Measurements from ENCODE around the gene ZNF668.
A peak's percentile ranks its signal among the peaks of the same experiment; 100 is the strongest.

The ZNF668 gene

DNA sequence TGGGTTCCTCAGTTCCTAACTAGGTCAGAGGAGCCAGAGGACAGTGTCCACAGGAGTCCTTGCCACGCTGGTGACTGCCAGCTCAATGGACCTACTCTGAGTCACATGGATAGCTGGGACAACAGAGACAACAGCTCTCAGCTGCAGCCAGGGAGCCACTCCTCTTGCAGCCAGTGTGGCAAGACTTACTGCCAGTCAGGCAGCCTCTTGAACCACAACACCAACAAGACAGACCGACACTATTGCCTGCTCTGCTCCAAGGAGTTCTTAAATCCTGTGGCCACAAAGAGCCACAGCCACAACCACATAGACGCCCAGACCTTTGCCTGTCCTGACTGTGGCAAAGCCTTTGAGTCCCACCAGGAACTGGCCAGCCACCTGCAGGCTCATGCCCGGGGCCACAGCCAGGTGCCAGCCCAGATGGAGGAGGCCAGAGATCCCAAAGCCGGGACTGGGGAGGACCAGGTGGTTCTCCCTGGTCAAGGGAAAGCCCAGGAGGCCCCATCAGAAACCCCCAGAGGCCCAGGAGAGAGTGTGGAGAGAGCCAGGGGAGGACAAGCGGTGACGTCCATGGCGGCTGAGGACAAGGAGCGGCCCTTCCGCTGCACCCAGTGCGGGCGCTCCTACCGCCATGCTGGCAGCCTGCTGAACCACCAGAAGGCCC, 6.8 kb upstream of the ZNF668 start:
- no peak for DNase-seq

GRCh38 chr16:31080035-31080629, 6.1 kb upstream of the ZNF668 start:
- DNase-seq = no peak

DNA sequence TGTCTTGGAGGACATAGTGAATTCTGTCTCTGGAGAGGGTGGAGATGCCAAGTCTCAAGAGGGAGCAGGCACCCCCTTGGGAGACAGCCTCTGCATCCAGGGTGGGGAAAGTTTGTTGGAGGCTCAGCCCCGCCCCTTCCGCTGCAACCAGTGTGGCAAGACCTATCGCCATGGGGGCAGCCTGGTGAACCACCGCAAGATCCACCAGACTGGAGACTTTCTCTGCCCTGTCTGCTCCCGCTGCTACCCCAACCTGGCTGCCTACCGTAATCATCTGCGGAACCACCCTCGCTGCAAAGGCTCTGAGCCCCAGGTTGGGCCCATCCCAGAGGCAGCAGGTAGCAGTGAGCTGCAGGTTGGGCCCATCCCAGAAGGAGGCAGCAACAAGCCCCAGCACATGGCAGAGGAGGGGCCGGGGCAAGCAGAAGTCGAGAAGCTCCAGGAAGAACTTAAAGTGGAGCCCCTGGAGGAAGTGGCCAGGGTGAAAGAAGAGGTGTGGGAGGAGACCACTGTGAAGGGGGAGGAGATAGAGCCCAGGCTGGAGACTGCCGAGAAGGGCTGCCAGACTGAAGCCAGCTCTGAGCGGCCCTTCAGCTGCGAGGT, 5.4 kb upstream of the ZNF668 start:
- DNase-seq = no peak

- DNase-seq = no peak
Measured at GRCh38 chr16:31078597-31079341, 4.7 kb upstream of the ZNF668 start.

DNA sequence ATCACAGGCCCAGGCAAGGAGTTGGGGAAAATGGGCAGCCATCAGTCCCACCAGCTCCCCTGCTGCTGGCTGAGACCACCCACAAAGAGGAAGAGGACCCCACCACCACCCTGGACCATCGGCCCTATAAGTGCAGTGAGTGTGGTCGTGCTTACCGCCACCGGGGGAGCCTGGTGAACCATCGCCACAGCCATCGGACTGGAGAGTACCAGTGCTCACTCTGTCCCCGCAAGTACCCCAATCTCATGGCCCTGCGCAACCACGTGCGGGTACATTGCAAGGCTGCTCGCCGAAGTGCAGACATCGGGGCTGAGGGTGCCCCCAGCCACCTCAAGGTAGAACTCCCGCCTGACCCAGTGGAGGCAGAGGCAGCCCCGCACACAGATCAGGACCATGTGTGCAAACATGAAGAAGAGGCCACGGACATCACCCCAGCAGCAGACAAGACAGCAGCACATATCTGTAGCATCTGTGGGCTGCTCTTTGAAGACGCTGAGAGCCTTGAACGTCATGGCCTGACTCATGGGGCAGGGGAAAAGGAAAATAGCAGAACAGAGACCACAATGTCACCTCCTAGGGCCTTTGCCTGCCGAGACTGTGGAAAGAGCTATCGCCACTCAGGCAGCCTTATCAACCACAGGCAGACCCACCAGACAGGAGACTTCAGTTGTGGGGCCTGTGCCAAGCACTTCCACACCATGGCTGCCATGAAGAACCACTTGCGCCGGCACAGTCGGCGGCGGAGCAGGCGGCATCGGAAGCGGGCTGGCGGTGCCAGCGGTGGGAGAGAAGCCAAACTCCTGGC, 3.8 kb upstream of the ZNF668 start:
- DNase-seq = no peak

DNA sequence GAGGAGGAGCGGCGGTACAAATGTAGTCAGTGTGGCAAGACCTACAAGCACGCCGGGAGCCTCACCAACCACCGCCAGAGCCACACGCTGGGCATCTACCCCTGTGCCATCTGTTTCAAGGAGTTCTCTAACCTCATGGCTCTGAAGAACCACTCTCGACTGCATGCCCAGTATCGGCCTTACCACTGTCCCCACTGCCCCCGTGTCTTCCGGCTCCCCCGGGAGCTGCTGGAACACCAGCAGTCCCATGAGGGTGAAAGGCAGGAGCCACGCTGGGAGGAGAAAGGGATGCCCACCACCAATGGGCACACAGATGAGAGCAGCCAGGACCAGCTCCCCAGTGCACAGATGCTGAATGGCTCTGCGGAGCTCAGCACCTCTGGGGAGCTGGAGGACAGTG, 3.0 kb upstream of the ZNF668 start:
- no peak for DNase-seq

- no peak for DNase-seq
Measured at GRCh38 chr16:31076319-31076718, 2.3 kb upstream of the ZNF668 start.

DNA sequence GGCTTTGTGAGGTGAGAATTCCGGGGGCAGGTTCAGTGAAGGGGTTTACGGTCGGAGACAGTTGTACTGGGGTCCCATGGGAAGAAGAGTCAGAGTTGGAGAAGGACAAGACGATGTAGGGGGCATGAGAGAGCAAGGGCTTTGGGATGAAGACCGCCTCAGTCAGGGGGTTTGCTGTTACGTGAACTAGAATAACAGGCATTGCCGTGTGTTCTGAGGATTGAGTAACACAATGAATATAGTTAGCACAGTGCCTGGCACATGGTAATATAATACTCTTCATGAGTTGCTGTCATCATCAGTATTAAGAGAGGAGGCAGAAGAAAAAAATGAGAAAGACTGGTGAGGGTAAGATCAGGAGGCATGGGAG, 759 bp upstream of the ZNF668 start:
- DNase-seq = no peak

GRCh38 chr16:31073142-31073969, 684 bp downstream of the ZNF668 start:
- peak; percentile 87 for DNase-seq

GRCh38 chr16:31072540-31073141, 1.4 kb downstream of the ZNF668 start:
- peak; percentile 37 for DNase-seq

GRCh38 chr16:31071861-31072260, 2.2 kb downstream of the ZNF668 start:
- DNase-seq = no peak

- no peak for DNase-seq
Measured at GRCh38 chr16:31067342-31067741, 6.7 kb downstream of the ZNF668 start.

DNA sequence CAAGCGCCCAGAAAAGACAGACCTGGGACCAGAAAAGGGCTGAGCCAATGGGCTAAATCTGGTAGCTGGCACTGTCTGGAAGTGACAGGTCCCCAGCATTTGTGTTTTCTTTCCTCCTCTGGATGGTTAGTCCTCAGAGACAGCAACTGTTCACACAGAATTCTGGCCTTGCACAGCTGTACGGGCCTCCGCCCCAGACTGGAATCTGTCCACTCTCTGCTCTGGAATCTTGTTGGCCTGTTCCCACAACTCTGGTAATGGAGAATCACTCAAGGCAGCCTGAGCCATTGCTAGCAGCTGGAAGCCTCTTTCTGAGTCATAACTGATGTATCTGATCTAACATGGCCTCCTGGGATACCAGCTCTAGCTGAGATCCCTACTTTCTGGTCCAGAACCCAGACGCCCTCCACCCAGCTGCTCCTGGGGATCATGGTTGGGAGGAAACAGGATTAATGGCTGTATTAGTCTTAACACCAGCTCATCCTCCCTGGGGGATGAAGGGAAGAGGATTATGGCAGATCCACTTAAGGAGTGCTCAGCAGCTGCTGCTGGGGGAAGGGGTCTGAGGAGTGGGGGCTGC, 9.1 kb downstream of the ZNF668 start:
- DNase-seq = no peak

- DNase-seq = peak; percentile 36
Measured at GRCh38 chr16:31063843-31064611, 10.0 kb downstream of the ZNF668 start.

GRCh38 chr16:31063495-31063842, 10.6 kb downstream of the ZNF668 start:
- DNase-seq = no peak

GRCh38 chr16:31061813-31062440, 12.1 kb downstream of the ZNF668 start:
- DNase-seq = no peak

GRCh38 chr16:31061126-31061812, 12.8 kb downstream of the ZNF668 start:
- no peak for DNase-seq

GRCh38 chr16:31055613-31056012, 18.4 kb downstream of the ZNF668 start:
- DNase-seq = no peak

DNA sequence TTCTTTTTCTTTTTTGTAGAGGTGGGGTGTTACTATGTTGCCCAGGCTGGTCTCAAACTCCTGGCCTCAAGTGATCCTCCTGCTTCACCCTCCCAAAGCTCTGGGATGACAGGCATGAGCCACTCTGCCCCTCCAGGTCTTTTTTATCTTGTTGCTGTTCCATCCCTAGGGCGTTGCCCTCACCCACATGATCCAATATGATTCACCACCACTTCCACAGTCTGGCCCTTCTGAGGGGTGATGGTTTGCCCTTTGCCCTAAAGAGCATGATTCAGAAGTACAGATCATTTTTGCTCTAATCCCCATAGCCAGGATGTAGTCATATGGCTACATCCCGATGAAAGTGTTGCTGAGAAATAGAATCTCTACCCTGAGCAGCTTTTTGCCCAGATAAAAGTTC, 21.9 kb downstream of the ZNF668 start:
- no peak for DNase-seq
